B cell (primary cell): ENCODE results near the gene NSFL1C. TPM values are rescaled to one million over a fixed set of nuclear protein-coding genes. Genes with fewer than 3 reads are reported as not detected.

Experiments
- ATAC-seq: fragments of 200-7000 bp; cut with Tn5 transposase; one replicate; pipeline ENCODE4 v1.10.0; 2021; ENCODE audit warnings: low read depth, mild to moderate bottlenecking, moderate number of reproducible peaks, moderate library complexity
- CTCF ChIA-PET: fragments of 350-600 bp; sonication (Branson Sonifier 250); formaldehyde crosslinking; loops from one replicate; lab custom pipeline; 2021; ENCODE audit warnings: antibody characterized with exemption, inconsistent platforms; lab: Charles Lee
- POLR2A ChIA-PET: fragments of 350-600 bp; sonication (Branson Sonifier 250); formaldehyde crosslinking; loops from one replicate; lab custom pipeline; 2021; ENCODE audit warnings: antibody characterized with exemption; lab: Charles Lee
- DNase-seq: peaks from one replicate; pipeline ENCODE4 v3.0.0; 2013
- H2AFZ ChIP-seq: 2 replicates; pipeline ENCODE4 v1.6.1; 2012; ENCODE audit warnings: mild to moderate bottlenecking, low read depth, low read length; ENCODE audit not compliant: insufficient read depth, poor library complexity, severe bottlenecking
- H3K27ac ChIP-seq, 2 donors: 1 replicate in 1 of 2; 2 replicates in 1 of 2; pipeline ENCODE4 v1.5.1; 2012 to 2013; ENCODE audit warnings: low read length in 2 of 2, mild to moderate bottlenecking in 2 of 2, moderate library complexity in 1 of 2
- H3K27me3 ChIP-seq, 4 experiments: fragments of 200-600 bp in 1 of 4; sonication (generic) in 1 of 4; replicated peaks in 1 of 4; 1 replicate in 2 of 4; 2 replicates in 2 of 4; pipeline versions ENCODE4 v1.6.1 to v1.7.0; 2013 to 2016; ENCODE audit warnings: low read length in 3 of 4, mild to moderate bottlenecking in 2 of 4, mixed read lengths in 1 of 4, moderate library complexity in 1 of 4; ENCODE audit not compliant: insufficient read depth in 4 of 4, control insufficient read depth in 3 of 4; ENCODE audit errors: control extremely low read depth in 1 of 4
- H3K36me3 ChIP-seq, 2 experiments: replicated peaks in 1 of 2; 1 replicate in 1 of 2; 2 replicates in 1 of 2; pipeline versions ENCODE4 v1.6.1 to v1.7.1; 2013; ENCODE audit warnings: low read length in 1 of 2; ENCODE audit not compliant: insufficient read depth in 2 of 2, control insufficient read depth in 1 of 2; ENCODE audit errors: control extremely low read depth in 1 of 2, extremely low read depth in 1 of 2
- H3K4me1 ChIP-seq, 2 donors: fragments of 200-600 bp in 1 of 2; sonication (generic) in 1 of 2; 1 replicate in 1 of 2; 2 replicates in 1 of 2; pipeline versions ENCODE4 v1.5.1 to v1.6.1; 2013 to 2017; ENCODE audit warnings: low read length in 2 of 2; ENCODE audit not compliant: control insufficient read depth in 2 of 2, insufficient read depth in 2 of 2
- H3K4me2 ChIP-seq: replicated peaks from 2 replicates; pipeline ENCODE3; 2012; ENCODE audit warnings: mild to moderate bottlenecking, low read depth, low read length; ENCODE audit not compliant: poor library complexity, severe bottlenecking
- H3K4me3 ChIP-seq, 5 experiments: fragments of 200-600 bp in 1 of 5; sonication (generic) in 1 of 5; 1 replicate in 3 of 5; 2 replicates in 2 of 5; pipeline versions ENCODE4 v1.5.1 to v1.7.0; 2011 to 2016; ENCODE audit warnings: low read length in 4 of 5, mild to moderate bottlenecking in 4 of 5, low read depth in 2 of 5, control low read depth in 1 of 5, moderate library complexity in 1 of 5; ENCODE audit not compliant: insufficient read depth in 1 of 5; ENCODE audit errors: control extremely low read depth in 1 of 5, extremely low read depth in 1 of 5
- H3K79me2 ChIP-seq: fragments of 200-600 bp; sonication (generic); one replicate; pipeline ENCODE4 v1.6.0; 2016; ENCODE audit warnings: low read length; ENCODE audit not compliant: control insufficient read depth, insufficient read depth
- H3K9ac ChIP-seq: fragments of 200-600 bp; sonication (generic); 2 replicates; pipeline ENCODE4 v1.6.1; 2017; ENCODE audit warnings: mild to moderate bottlenecking, low read length, moderate library complexity
- H3K9me3 ChIP-seq, 3 donors: one replicate each; pipeline versions ENCODE4 v1.6.1 to v1.7.1; 2013; ENCODE audit warnings: low read length in 2 of 3; ENCODE audit not compliant: control insufficient read depth in 2 of 3, insufficient read depth in 1 of 3; ENCODE audit errors: control extremely low read depth in 1 of 3
- H4K20me1 ChIP-seq: 2 replicates; pipeline ENCODE4 v1.6.0; 2012; ENCODE audit warnings: mild to moderate bottlenecking, low read length; ENCODE audit not compliant: insufficient read depth, control insufficient read depth, poor library complexity, severe bottlenecking
- H3K27ac Mint-ChIP-seq: one replicate; pipeline ENCODE4 v1.8.0; 2021; ENCODE audit warnings: mixed read lengths
- H3K27me3 Mint-ChIP-seq: one replicate; pipeline ENCODE4 v1.8.0; 2021; ENCODE audit warnings: mixed read lengths
- H3K4me1 Mint-ChIP-seq: one replicate; pipeline ENCODE4 v1.8.0; 2021; ENCODE audit warnings: mixed read lengths
- H3K4me3 Mint-ChIP-seq: one replicate; pipeline ENCODE4 v1.8.0; 2021; ENCODE audit warnings: mixed read lengths
- H3K9me3 Mint-ChIP-seq: one replicate; pipeline ENCODE4 v1.8.0; 2022; ENCODE audit warnings: mixed read lengths; ENCODE audit not compliant: insufficient read depth
- EZH2 ChIP-seq: IDR thresholded peaks from 2 replicates; pipeline ENCODE4 v1.6.1; 2012; ENCODE audit warnings: borderline replicate concordance, low read depth, mild to moderate bottlenecking, moderate library complexity, low read length; ENCODE audit not compliant: insufficient read depth, poor library complexity, severe bottlenecking
- WGBS: methylation state at CpG from one replicate; pipeline ENCODE4 v1.1.5; 2013; ENCODE audit warnings: missing lambda C conversion rate; ENCODE audit not compliant: insufficient coverage; 5-methylcytosine and 5-hydroxymethylcytosine counted together
- intact Hi-C: fragments of 100-400 bp; cut with micrococcal nuclease; formaldehyde crosslinking; loops from one replicate; pipeline ENCODE4 v1.10.0; 2022
- polyA plus RNA-seq: library from polyadenylated mRNA; depleted of rRNA; stranded (reverse); fragments of >200 nt; gene quantifications from 2 replicates; pipeline ENCODE4 v1.2.3, GENCODE V29; 2012
- total RNA-seq, 2 donors: library from RNA; stranded (reverse); fragments of 120-200 nt in 1 of 2; gene quantifications; 1 replicate in 1 of 2; 2 replicates in 1 of 2; pipeline versions ENCODE4 v1.2.3 to v1.2.4, GENCODE V29; 2013 to 2022
- TF ChIP-seq, protein P1 (sequence below): fragments of 200-600 bp; IDR thresholded peaks from one replicate; pipeline ENCODE4 v1.8.0; 2022; ENCODE audit warnings: antibody characterized with exemption, mild to moderate bottlenecking

The NSFL1C gene
- total and polyA plus RNA-seq, 2 donors (not counting 1 experiment from before 2014, with no cell fraction given): 24.1 to 80.3 TPM

DNA sequence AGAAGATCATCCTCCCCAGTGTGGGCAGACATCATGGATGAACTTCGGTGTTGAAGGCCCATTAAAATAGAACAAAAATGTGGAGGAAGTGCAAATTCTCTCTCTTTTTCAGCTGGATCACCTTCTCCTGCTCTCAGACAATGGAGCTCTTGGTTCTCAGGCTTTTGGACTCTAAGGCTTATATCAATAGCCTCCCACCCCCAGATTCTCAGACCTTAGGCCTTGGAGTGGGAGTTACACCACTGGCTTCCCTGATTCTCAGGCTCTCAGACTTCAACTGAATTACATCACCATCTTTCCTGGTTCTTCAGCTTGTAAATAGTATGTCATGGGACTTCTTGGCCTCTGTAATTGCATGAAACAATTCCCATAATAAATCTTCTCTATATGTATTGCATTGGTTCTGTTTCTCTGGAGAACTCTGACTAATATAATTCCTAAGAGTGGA is 36.6 kb downstream of the NSFL1C start:
- ATAC-seq: no peak
- Histone ChIP-seq H3K4me2 (no peak overlapping the region), H3K4me3 (no peak overlapping the region), H3K4me1 (peaks cover 14 to 15% of the 10 kb centered on the region in 2 donors), H3K9ac (no peak overlapping the region), H4K20me1 (no peaks in the 10 kb centered on the region), H3K27me3 (no peaks in the 10 kb centered on the region), H3K36me3 (no peaks in the 10 kb centered on the region), H3K79me2 (no peaks in the 10 kb centered on the region), H3K9me3 (no peaks in the 10 kb centered on the region), H2AFZ (no peak overlapping the region), H3K27ac (no peak overlapping the region)
- Mint-ChIP-seq H3K4me1 (peaks cover 30% of the 10 kb centered on the region), H3K27me3 (peaks cover 3% of the 10 kb centered on the region), H3K4me3 (no peak overlapping the region), H3K27ac (no peak overlapping the region), H3K9me3 (no peaks in the 10 kb centered on the region)
- DNase-seq: no peak
- WGBS: no CpG with 5 or more reads among the region's 1 CpG
- CTCF ChIA-PET: interaction anchor here (0.7 kb wide), 1 partner anchor 74 kb away, joined by 3 read pairs; no protein-coding TSS in a partner anchor
- intact Hi-C loops: no loop called here
- TF ChIP-seq EZH2: no peak
- TF ChIP-seq, protein P1, sequence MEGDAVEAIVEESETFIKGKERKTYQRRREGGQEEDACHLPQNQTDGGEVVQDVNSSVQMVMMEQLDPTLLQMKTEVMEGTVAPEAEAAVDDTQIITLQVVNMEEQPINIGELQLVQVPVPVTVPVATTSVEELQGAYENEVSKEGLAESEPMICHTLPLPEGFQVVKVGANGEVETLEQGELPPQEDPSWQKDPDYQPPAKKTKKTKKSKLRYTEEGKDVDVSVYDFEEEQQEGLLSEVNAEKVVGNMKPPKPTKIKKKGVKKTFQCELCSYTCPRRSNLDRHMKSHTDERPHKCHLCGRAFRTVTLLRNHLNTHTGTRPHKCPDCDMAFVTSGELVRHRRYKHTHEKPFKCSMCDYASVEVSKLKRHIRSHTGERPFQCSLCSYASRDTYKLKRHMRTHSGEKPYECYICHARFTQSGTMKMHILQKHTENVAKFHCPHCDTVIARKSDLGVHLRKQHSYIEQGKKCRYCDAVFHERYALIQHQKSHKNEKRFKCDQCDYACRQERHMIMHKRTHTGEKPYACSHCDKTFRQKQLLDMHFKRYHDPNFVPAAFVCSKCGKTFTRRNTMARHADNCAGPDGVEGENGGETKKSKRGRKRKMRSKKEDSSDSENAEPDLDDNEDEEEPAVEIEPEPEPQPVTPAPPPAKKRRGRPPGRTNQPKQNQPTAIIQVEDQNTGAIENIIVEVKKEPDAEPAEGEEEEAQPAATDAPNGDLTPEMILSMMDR: no peak
- POLR2A ChIA-PET: no interaction called here

DNA sequence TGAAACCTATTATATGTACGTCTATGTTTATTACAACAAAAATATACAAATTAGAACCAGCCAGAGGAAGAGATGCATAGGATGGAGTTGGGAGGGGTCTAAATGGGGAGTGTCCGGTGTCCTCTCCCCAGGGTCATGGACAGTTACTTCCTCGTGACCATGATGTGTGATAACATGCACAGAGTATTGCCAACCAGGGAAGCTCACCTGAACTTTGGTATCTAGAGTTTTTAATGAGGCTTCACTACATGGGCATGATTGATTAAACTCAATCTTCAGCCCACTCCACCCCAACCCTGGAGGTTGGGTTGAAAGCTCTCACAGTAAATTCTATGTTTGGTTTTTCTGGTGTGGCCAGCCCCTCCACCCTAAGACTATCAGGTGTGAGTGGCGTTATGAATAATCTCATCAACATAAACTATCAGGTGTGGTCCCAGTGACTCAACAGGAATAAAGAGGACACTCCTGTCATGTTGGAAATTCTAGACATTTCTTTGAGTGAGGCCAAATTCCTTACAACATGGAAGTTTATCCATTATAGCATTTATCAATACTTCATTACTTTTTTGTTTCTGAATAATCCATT is 37.4 kb downstream of the NSFL1C start:
- Mint-ChIP-seq H3K4me3 (no peak overlapping the region), H3K27me3 (peaks cover 3% of the 10 kb centered on the region), H3K27ac (no peak overlapping the region), H3K9me3 (no peaks in the 10 kb centered on the region), H3K4me1 (peaks cover 22% of the 10 kb centered on the region)
- ChIA-PET CTCF (interaction anchor here (0.7 kb wide), 1 partner anchor 75 kb away, joined by 3 read pairs; no protein-coding TSS in a partner anchor), POLR2A (no interaction called here)
- TF ChIP-seq, protein P1: no peak
- no peak for TF ChIP-seq EZH2
- DNase-seq (no peak), ATAC-seq (no peak)
- Histone ChIP-seq H3K9ac (no peak overlapping the region), H3K4me3 (no peak overlapping the region), H3K4me2 (no peak overlapping the region), H4K20me1 (no peaks in the 10 kb centered on the region), H3K9me3 (no peaks in the 10 kb centered on the region), H3K27me3 (no peaks in the 10 kb centered on the region), H3K79me2 (no peaks in the 10 kb centered on the region), H3K4me1 (peaks cover 6 to 8% of the 10 kb centered on the region in 2 donors), H3K36me3 (no peaks in the 10 kb centered on the region), H3K27ac (no peak overlapping the region), H2AFZ (no peak overlapping the region)
- intact Hi-C loops: no loop called here
- WGBS: 80% methylated on average over 1 of the region's 4 CpGs
